Left lung (tissue), 10 donors: ENCODE results near the gene DDX49. TPM values are rescaled to one million over a fixed set of nuclear protein-coding genes. Genes with fewer than 3 reads are reported as not detected.

ENCODE experiments used
- ATAC-seq: fragments of 200-7000 bp; cut with Tn5 transposase; one replicate; pipeline ENCODE4 v1.9.1; 2020; ENCODE audit warnings: moderate library complexity
- DNase-seq, 4 donors: peaks; one replicate each; pipeline ENCODE4 v3.0.0-alpha.2; 2013 to 2020
- H3K27ac ChIP-seq, 2 donors: fragments of 200-600 bp; sonication (generic) in 1 of 2; one replicate each; pipeline versions ENCODE4 v1.5.0 to v1.8.0; 2020 to 2021
- H3K27me3 ChIP-seq, 2 donors: fragments of 200-600 bp; sonication (generic) in 1 of 2; one replicate each; pipeline versions ENCODE4 v1.5.0 to v1.8.0; 2020 to 2021
- H3K36me3 ChIP-seq, 2 donors: fragments of 200-600 bp; sonication (generic) in 1 of 2; one replicate each; pipeline versions ENCODE4 v1.5.0 to v1.8.0; 2020 to 2021
- H3K4me1 ChIP-seq, 2 donors: fragments of 200-600 bp; one replicate each; pipeline ENCODE4 v1.8.0; 2021
- H3K4me3 ChIP-seq, 2 donors: fragments of 200-600 bp; sonication (generic) in 1 of 2; one replicate each; pipeline versions ENCODE4 v1.5.0 to v1.8.0; 2020 to 2021; ENCODE audit warnings: mild to moderate bottlenecking in 1 of 2
- H3K9me3 ChIP-seq, 2 donors: fragments of 200-600 bp; sonication (generic) in 1 of 2; one replicate each; pipeline versions ENCODE4 v1.5.0 to v1.8.0; 2020 to 2021
- CTCF ChIP-seq, 2 donors: fragments of 200-600 bp; sonication (generic) in 1 of 2; IDR thresholded peaks; one replicate each; pipeline versions ENCODE4 v1.5.0 to v1.8.0; 2021; ENCODE audit warnings: antibody characterized with exemption in 2 of 2
- intact Hi-C, 2 donors: fragments of 100-400 bp; cut with DNase I; formaldehyde crosslinking; loops; one replicate each; pipeline versions ENCODE4 v1.11.2 to v1.14.2; 2022
- polyA plus RNA-seq, 6 donors: library from polyadenylated mRNA; unstranded; fragments of 120-200 nt; gene quantifications; one replicate each; pipeline ENCODE4 v1.2.1, GENCODE V29; 2013; ENCODE audit not compliant: insufficient read length in 6 of 6
- total RNA-seq, 2 donors: library from RNA; stranded (reverse); fragmentation: NEBNext Ultra II Directional; extraction: Animal tissue kit (Norgen Biotek cat#: 25700); gene quantifications; one replicate each; pipeline ENCODE4 v1.2.1, GENCODE V29; 2021
- donor health status: DM: no; HTN: yes; CAD: no.
- donor health status: DM: no; HTN: no; CAD: no.

Gene DDX49
- total and polyA plus RNA-seq, 8 donors: 33.5 to 51.8 (median 42.4) TPM

GRCh38 chr19:18931316-18932162 is 12.0 kb downstream of the DDX49 start:
- intact Hi-C loops: no loop called here
- no peak overlapping the region for H3K4me3 ChIP-seq
- no peak overlapping the region for H3K27ac ChIP-seq
- DNase-seq: no peak
- no peaks in the 10 kb centered on the region for H3K9me3 ChIP-seq
- peaks cover 0 to 12% of the 10 kb centered on the region in 2 donors for H3K4me1 ChIP-seq
- no peak for ATAC-seq
- no peak for TF ChIP-seq CTCF (IDR thresholded peaks at IDR 0.05)
- H3K36me3 ChIP-seq: peaks cover 0 to 73% of the 10 kb centered on the region in 2 donors
- H3K27me3 ChIP-seq: no peaks in the 10 kb centered on the region

- peak overlapping the region in 1 of 2 donors; percentile 32 for H3K4me3 ChIP-seq
Measured at GRCh38 chr19:18932216-18932841, 12.8 kb downstream of the DDX49 start.

GRCh38 chr19:18933297-18933696 is 13.8 kb downstream of the DDX49 start:
- H3K27me3 ChIP-seq: no peaks in the 10 kb centered on the region
- H3K36me3 ChIP-seq: peaks cover 0 to 65% of the 10 kb centered on the region in 2 donors
- no peak for TF ChIP-seq CTCF (IDR thresholded peaks at IDR 0.05)
- ATAC-seq: no peak
- no peak for DNase-seq
- intact Hi-C loops: no loop called here
- H3K4me3 ChIP-seq: no peak overlapping the region
- no peak overlapping the region for H3K27ac ChIP-seq
- H3K9me3 ChIP-seq: no peaks in the 10 kb centered on the region
- peaks cover 0 to 12% of the 10 kb centered on the region in 2 donors for H3K4me1 ChIP-seq

More at GRCh38 chr19:18932216-18932841, 12.8 kb downstream of the DDX49 start:
- Histone ChIP-seq H3K9me3 (no peaks in the 10 kb centered on the region), H3K36me3 (peaks cover 0 to 65% of the 10 kb centered on the region in 2 donors), H3K27me3 (no peaks in the 10 kb centered on the region), H3K4me1 (peaks cover 0 to 12% of the 10 kb centered on the region in 2 donors), H3K27ac (no peak overlapping the region)
- TF ChIP-seq CTCF (IDR thresholded peaks at IDR 0.05): no peak
- intact Hi-C loops: no loop called here
- DNase-seq (peak in 3 of 4 donors; percentile 59 to 97 (median 84)), ATAC-seq (peak; percentile 94)

DNA sequence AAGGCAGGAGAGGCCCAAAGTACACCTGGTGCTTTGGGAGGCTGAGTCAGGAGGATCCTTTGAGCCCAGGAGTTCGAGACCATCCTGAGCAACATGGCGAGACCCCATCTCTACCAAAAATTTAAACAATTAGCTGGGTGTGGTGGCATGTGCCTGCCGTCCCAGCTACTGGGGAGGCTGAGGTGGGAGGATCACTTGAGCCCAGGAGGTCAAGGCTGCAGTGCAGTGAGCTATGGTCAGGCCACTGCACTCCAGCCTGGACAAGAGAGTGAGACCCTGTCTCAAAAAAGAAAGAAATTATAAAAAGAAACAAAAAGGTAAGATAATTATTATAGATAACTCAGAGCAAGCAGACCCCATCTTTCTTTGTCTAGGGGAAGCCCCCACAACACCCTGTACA is 19.6 kb downstream of the DDX49 start:
- TF ChIP-seq CTCF (IDR thresholded peaks at IDR 0.05): no peak
- DNase-seq: no peak

More for the DNA sequence above, 19.6 kb downstream of the DDX49 start:
- peaks cover 0 to 9% of the 10 kb centered on the region in 2 donors for H3K27me3 ChIP-seq
- H3K9me3 ChIP-seq: no peaks in the 10 kb centered on the region
- H3K27ac ChIP-seq: no peak overlapping the region
- intact Hi-C loops: no loop called here
- peak overlapping the region in 1 of 2 donors; percentile 63 for H3K4me3 ChIP-seq
- peaks cover 0 to 27% of the 10 kb centered on the region in 2 donors for H3K36me3 ChIP-seq
- no peak for ATAC-seq
- peaks cover 0 to 20% of the 10 kb centered on the region in 2 donors for H3K4me1 ChIP-seq
